GM19455 (cell line): Measurements from ENCODE around the gene ARID3A.
A peak's percentile ranks its signal among the peaks of the same experiment; 100 is the strongest.
"Not testable (repeated sequence)": the region's sequence is repeated elsewhere in the genome, so short reads cannot be mapped to it uniquely, and the experiment has no call there.

Experiments
- ATAC-seq: cut with Tn5 transposase; IDR thresholded peaks from one replicate; pipeline ENCODE4 v1.9.1; 2021; ENCODE audit not compliant: unreplicated experiment

The ARID3A gene

DNA sequence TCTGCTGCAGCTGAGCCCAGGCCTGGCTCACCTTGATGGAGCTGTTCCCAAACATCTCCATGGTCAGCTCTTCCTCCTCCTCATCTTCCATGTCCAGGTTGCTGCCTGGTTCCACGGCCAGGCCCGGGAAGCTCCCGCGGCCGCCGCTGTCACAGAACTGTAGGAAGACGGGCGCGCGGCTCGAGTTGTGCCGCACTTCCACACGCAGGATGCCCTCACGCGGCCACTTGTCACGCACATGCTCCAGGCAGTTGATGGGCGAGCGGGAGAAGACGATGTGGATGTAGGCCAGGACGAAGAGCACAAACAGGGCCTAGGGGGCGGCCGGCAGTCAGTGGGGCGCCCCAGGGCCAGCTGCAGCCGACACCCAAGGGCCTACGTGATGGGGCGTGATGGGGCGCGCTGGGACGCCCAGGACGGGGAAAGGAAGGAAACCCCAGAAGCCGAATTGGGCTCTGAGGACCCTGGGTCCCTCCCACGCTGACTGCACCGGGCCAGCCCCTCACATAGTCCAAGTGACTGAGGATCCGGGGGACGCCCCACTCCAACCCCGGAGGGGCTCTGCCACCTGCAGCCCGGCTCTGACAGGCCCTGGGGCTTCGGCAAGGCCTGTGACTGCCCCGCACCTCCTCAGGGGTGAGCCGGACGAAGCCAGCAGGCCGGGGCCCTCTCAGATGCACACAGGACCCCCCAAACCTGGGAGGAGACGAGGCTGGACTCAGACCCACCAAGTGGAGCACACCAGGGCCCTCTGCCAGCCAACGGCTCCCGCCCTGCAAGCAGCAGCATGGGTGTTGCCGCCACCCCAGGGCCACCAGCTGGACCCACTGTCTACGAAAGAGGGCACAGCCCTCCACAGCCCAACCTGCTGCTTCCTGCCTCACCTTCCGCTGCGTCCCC lies 88.6 kb downstream of the ARID3A start:
- no peak for ATAC-seq

DNA sequence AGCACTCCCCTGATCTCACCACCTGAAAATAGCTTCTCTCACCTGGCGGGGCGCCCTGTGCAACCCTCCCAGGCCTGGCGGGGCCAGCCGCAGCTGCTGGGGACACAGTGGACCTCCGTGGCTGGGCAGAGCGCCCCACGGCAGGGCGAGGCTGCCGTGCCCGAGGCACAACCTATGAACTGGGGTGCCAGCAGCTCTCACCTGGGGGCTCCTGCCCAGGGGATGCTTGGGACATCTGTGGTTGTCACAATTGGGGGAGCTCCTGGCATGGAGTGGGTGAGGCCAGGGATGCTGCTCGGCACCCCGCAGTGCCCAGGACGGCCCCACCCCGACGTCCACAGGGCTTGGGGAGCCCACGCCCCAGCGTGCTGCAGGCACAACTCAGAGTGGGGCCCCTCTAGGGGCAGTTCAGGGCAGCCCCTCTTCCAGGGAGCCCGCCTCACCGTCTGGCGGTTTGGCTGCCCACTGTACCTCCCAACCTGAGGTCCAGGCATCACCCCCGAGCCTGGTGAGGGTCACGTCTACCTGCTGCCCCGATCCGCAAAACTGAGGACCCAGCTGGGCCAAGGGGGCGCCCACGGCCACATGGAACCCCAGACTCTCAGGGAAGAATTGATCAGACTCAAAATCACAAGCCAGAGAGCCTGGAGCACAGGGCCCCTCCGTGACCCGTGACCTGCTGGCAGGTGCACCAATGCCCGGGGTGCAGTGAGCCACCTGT lies 89.4 kb downstream of the ARID3A start:
- no peak for ATAC-seq

DNA sequence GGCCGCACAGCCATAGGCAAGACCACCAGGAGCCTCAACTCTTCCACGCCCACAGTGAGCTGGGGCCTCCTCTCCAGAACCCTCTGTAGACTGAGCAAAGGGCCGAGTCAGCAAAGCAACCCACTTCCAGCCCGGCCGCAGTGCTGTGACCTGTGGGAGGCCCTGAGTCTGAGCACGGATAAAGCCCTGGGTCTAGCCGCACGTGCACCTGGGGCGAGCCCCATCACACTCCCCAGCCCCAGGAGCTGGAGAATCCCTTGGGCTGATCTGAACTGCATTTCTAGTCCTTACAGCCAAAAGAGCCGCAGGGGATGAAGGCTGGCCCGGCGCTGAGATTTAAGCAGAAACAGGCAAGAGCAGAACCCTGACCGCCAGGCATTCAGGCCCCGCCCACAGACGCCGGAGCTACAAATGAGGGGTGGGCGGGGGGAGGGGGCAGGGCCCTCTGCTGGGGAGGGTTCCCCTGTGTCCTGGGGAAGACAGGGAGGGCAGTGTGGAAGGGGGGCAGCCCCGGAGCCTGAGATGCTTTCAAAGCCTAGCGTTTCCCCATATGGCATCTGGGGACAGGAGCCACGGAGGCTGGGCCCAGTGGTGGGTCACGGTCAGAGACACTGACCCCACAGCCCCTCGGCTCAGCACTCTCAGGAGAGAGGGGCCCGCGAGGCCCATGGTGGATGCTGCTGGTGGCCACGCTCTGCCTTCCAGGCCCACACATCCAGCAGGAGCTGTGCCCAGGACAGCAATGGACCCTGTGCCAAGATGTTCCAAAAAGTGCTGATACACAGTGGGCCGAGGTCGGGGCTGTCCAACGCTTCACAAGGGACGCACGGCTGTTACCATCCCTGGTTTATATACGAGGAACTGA lies 90.2 kb downstream of the ARID3A start:
- ATAC-seq, result no peak

DNA sequence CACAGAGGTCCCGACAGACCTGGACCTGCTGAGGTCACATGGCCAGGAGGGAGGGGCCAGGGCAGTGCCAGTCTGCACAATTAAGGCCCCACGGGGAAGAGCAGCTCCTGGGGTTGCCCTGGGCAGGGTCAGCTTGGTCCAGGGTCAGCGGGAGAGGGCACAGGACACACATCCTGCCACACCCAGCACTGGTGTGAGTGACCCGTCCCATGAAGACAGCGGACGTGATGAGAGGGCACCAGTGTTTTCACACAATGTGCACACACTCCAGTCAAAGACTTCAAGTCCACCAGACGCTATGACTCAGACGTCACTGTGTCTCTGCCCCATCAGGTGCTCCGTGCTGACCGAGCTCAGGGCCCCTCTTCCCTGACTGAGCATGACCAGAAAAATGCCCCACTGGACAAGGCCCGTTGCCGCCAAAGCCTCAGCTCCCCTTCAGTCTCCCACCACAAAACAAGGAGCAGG lies 90.8 kb downstream of the ARID3A start:
- no peak for ATAC-seq

DNA sequence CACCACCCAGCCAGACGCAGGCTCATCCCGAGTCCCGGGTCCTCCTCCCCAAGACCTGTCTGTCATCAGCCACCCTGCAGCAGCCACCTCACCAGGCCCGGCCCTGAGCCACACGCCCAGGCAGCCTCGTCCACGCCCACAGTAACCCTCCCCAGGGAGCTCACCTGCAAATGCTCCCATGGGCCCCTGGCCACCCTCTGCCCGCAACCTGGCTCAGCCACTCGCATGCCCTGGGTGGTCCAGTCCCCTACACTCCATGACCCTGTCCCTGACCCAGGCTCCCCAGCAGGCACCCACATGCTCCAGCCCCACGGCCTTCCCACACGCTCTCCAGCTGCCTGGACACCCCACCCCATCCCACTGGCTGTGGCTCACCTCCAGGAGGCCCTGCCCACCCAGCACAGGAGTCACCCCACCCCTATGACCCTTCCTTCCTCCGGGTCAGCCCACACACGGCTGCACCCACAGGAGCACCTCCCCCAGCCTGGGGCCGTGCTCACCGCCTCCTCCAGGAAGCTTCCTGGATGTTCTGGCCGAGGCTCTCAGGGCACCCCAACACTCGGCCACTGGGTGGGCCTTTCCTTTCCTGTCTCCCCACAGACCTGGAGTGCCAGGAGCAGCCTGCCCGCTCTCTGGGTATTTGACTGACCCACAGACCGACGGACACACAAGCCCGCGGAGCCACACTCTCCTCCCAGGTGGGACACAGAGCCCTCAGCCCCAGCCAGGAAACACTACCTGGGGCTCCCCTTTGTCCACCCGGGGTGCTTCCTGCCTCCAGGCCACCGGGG lies 91.5 kb downstream of the ARID3A start:
- ATAC-seq, result no peak

DNA sequence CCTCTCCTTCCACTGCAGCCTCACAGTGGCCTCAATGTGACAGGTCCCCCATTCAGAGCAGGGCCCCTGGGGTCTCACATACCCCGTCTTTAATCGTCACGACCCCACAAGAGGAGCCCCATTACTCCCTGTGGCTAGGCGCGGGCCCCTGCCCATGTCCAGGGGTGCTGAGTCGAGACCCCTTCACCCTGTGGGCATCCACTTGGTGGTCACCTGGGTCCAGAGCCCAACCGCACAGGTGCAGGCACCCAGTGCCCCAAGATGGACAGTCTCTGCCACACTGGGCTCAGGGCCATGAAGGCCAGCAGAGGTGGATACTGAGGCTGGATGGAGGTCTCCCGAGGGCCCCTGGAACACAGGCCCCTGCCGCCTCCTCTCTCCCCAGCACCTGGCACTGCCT lies 92.1 kb downstream of the ARID3A start:
- ATAC-seq, result no peak

DNA sequence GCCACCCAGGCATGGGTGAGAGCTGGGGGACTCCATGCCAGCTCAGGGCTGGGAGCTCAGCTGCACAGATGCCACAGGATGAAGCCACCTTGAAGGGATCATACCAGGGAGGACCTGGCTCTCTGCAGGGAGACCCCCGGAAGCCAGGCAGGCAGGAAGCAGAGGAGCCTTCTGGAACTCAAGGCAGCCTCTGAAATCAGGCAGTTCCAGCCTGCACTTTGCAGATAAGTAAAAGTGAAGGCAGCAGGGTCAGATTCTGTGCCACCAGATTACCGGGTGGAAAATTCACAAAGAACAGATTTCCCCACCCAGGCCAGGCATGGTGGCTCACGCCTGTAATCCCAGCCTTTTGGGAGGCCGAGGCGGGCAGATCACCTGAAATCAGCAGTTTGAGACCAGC lies 92.6 kb downstream of the ARID3A start:
- ATAC-seq, result no peak

DNA sequence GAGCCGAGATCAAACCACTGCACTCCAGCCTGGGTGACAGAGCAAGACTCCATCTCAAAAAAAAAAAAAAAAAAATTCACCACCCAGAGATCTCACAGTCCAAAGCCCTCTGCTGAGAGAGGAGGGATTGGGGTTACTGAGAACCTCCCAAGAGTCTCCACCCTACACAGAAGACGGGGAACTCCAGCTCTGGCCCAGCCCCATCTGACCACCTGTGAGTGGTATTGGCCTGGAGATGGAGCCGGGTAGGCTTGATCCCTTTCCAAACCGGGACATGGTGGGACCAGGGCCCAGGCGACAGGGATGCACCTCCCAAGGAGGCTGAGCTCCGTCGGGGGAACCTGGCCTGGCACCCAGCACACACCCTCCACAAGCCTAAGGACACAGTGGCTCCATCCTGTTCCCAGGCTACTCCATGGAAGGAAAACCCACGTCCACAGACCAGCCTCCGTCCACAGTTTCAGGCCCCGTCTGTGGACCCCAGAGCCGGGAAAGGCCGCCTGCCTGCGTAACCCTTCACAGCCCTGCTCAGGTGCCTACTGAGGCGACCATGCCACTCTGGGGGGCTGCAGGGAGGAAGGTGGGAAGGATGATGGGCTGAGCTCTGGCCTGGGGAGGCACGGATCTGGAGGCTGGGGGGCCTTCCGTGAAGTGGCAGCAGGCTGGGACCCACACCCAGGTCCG lies 93.2 kb downstream of the ARID3A start:
- no peak for ATAC-seq

DNA sequence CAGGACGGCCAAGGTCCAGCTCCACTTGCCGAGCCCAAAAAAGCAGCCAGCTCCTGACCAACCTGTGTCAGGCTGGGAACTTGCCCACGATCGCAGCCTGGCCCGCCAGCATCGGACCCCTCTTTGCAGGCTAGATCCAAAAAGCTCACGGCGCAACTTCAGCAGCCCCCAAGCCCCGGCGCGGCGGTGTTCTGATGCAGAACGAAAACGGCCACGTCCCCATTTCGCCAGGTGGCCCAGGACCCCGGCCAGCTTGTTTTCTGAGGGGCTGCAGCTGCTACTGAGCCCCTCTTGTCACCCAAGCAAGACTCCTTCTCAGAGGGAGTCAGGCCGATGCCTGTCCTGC lies 93.8 kb downstream of the ARID3A start:
- no peak for ATAC-seq

DNA sequence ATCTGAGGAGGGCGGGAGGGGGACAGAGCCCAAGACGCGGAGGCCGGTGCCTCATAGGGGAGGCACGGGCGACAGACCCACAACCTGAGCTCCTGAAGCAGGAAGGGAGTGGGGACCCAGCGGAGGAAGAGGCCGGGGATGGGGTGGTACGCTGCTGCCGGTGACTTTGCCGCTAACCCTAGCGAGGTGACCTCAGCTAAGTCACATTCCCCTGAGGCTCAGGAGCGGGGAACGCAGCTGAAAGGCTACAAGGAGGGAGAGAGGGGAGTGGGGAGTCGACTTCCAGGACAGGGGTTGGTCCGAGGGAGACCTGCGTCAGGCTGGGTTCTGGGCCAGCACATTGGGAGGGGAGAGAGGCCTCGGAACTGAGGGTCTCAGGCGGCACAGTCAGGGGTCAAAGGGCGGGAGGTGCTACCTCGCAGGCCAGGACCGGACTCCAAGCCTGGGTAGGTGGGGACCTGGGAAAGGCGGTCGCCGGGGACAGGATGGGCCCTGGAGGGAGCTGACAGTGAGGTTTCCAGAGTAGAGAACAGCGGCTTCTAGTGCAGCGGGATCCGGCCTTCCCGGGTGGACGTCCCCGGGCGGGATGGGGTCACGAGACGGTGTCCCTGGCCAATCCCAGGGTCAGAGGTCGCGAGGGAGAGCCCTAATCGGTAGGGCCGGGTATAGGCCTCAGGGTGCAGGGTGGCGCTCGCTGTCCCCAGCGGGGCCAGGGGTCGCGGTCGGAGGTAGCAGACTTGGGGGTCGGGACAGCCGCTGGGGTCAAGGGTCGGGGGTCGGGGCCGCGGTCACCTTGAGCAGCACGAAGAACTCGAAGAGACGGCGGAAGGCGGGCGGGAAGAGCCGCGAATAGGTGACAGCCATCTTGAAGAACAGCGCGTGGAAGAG lies 94.4 kb downstream of the ARID3A start:
- ATAC-seq, result no peak

DNA sequence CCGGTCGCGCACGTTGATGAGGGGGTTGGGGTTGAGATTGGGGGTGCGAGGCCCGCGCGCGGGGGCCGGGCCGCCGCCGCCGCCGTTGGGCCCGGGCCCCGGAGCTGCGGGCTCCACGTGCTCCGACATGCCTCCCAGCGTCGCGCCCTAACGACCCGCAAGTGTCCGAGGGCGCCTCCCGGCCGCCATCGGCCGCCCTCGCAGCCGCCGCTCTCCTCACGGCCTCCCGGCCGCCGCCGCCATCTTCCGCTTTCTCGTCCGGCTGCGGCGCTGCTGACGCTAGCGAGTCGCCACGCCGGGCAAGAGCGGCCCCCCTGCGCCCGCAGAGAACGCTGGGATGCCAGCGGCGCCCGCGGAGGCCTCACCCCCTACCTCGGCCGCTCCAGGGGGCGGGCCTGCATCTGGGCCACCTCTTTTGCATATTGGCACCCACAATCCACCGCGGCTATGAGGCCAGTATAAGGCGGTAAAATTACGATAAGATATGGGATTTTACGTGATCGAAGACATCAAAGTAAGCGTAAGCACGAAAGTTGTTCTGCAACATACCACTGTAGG lies 95.1 kb downstream of the ARID3A start, which contains the start of gene TMEM259:
TMEM259 (minus strand) TSS at position 256 of the 558 bp plus-strand sequence; CDS start at position 129, 127 bp downstream.
- peak; percentile 67 for ATAC-seq

DNA sequence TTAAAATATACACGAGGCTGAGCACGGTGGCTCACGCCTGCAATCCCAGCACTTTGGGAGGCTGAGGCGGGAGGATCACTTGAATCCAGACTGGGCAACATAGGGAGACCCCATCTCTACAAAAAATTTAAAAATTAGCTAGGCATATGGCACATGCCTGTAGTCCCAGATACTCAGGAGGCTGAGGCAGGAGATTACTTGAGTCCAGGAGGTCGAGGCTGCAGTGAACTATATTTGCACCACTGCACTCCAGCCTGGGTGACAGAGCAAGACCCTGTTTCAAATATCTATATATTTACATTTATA lies 98.0 kb downstream of the ARID3A start:
- ATAC-seq, result not testable (repeated sequence)

DNA sequence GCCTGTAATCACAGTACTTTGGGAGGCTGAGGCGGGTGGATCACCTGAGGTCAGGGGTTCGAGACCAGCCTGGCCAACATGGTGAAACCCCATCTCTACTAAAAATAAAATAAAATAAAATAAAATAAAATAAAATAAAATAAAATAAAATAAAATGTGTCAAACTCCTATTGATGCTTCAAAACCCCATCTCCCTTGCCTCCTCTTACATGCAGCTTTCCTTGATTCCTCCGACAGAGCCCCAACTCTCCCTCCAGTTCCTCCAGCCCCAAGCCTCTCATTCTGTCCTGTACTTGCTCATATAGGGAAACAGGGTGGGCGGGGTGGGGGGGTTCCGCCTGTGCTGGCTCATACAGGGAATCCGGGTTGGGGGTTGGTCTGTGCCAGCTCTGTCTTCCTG lies 99.2 kb downstream of the ARID3A start:
- not testable (repeated sequence) for ATAC-seq
